SKM-1 (cell line): ENCODE measurements around the gene CYP24A1.

Experiments used
- DNase-seq: peaks from one replicate; lab custom pipeline; 2025; ENCODE audit not compliant: unreplicated experiment; lab: John Stamatoyannopoulos, UW

The CYP24A1 gene

DNA sequence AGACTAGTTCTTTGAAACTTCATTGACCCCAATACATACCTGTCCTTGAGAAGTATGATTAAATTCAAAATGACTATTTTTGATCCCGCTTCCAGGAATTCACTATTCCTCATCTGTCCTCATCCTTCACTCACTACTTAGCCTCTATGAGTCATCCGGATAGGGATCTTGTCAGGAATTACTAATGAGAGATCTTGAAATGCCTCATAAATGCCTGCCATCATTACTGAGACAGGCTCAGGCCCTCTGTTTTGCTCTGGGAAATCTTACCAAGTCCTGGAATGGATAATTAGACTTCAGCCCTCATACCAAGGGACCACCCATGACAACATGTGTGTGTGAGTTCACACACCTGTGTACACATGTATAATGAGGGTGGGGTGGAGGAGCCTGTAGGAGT, 2.8 kb upstream of the CYP24A1 start:
- DNase-seq: no peak

DNA sequence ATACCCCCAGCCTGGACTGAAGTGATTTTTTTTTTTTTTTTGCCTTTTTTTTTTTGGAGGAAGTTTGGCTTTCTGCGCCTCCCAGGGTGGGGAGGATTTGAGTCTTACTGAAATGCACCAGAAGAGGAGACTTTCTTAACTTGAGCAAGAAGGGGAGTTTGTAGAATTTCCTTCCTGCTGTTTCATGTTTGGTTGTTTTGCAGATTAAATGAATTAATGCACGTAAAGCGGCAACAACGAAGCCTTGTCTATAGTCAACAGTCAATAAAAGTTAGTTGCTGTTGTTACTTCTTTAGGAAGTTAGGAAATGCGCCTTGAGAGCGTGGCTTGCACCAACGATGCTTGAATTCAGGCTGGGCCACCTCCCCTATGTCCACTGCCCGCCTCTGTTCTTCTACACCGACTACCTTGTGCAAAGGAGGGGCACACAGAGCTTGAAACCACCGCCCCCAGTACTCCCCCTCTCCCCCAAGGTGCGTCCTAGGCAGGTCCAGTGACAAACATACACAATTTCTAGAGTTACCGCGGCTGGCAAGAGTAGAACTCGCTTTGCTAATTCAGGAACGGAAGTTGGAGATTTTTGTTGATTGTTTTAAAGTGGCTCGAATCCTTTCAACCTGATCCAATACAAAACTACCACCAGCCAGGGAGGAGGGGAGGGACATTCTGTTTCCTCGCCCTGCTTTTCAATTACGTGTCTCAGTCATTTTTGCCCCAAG, 830 bp upstream of the CYP24A1 start:
- DNase-seq: peak; percentile 45

DNA sequence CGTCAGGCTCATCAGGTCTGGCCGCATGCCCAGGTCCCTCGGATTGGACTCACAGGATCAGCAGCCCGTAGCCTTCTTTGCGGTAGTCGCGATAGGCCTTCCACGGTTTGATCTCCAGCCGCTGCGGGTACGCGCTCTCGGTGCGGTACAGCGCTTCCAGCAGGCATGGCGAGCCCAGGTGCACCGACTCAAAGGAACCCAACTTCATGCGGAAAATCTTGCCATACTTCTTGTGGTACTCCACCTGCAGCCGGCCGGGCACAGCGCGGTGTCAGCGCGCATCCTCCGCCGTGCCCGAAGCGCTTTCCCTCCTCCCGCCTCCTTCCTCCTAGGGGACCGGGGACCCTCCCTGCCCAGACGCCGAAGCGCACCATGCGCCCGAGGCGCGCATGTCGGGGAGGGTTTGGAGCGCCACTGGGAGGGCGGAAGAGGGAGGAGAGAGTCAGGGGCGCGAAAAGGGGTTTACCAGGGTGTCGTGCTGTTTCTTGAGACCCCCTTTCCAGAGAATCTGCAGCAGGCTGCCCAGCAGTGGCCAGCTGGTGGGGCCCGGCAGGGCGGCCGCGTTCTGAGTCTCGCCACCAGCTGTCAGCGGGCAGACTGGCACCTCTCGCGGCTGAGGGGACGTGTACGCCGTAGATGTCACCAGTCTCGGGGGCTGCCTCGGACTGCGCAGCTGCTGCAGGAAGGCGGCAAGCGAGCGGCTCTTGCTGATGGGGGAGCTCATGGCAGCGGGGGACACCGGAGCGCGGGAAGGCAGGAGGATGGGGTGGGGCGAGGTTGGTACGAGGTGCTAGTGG, 732 bp downstream of the CYP24A1 start:
- no peak for DNase-seq

DNA sequence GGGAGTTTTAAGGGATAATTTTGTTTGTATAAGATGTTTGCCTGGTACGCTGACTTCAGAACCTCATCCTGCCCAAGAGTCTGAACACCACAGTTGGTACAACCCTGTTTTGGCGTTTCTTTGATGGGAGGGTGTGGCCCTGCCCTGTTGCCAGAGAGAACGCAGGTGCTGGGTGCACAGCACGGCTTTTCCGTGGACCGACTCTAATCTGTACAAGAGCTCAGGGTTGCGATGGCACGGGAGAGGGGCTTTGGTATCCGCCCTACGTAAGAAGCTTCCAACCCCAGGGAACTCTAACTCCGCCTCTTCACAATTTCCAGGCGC, 1.3 kb downstream of the CYP24A1 start:
- no peak for DNase-seq

DNA sequence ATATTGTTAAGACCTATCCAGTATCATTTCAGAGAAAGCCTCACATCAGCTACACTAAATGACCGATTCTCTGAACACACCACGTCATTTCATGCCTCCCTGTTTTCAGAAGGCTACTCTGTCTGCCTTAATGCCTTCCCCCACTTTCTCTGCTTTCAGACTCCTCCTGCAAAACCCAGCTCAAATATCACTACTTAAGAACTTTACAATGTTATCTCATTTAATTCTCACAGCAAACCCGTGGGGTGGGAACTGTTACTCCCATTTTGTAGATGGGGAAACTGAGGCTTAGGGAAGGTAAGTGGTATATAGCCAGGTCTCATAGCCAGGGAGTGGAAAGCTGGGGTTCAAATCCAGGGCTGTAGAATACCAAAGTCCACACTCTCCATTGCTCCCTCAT, 2.8 kb downstream of the CYP24A1 start:
- no peak for DNase-seq

DNA sequence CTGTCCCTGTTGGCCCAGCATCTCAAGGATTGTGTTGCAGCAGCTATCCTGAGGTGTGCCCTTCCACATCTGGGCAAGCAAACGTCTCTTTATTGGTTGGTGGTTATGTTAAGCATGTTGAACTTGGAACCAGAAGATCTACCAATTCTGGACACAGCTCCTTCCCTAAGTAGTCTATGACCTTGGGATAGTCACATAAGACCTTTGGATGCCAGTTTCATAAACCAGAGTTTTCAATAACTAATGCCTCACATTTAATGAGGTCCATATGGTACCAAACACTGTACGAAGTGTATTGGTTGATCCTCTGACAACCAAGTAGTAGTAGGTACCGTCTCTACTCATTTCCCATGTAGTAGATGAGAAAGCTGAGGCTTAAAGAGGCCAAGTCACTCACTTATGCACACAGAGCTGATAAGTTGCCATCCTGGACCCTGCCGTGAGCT, 3.7 kb downstream of the CYP24A1 start:
- no peak for DNase-seq

DNA sequence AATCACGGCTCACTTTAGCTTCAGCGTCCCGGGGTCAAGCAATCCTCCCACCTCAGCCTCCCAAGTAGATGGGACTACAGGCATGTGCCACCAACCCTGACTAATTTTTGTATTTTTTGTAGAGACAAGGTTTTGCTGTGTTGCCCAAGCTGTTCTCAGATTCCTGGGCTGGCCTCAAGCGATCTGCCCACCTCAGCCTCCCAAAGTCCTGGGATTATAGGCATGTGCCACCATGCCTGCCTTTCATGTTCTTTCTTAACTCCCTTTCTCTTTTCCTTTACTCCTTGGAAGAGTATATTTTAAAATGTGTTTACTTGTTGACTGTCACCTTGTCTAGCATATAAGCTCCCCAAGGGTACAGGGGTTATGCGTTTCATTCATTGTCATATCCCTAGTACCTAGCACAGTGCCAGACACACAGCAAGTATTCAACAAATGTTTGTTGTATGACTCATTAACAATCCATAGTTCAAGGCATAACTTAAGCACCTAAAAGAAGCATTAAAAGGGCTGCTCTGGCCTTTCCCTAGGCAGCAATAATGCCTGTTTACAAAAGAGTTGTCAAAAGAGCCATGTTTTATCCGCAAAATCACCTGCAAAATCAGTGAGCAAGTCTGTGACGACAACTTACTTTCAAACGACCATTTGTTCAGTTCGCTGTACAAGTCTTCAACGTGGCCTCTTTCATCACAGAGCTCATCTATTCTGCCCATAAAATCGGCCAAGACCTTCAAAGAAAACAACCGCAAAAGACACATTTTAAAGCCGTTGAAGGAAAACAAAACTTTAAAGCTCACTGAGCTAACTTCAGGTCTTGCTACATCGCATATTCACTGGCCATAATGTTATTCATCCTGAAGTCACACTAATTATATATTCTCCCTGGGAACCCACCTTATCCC, 4.6 kb downstream of the CYP24A1 start:
- DNase-seq: no peak

DNA sequence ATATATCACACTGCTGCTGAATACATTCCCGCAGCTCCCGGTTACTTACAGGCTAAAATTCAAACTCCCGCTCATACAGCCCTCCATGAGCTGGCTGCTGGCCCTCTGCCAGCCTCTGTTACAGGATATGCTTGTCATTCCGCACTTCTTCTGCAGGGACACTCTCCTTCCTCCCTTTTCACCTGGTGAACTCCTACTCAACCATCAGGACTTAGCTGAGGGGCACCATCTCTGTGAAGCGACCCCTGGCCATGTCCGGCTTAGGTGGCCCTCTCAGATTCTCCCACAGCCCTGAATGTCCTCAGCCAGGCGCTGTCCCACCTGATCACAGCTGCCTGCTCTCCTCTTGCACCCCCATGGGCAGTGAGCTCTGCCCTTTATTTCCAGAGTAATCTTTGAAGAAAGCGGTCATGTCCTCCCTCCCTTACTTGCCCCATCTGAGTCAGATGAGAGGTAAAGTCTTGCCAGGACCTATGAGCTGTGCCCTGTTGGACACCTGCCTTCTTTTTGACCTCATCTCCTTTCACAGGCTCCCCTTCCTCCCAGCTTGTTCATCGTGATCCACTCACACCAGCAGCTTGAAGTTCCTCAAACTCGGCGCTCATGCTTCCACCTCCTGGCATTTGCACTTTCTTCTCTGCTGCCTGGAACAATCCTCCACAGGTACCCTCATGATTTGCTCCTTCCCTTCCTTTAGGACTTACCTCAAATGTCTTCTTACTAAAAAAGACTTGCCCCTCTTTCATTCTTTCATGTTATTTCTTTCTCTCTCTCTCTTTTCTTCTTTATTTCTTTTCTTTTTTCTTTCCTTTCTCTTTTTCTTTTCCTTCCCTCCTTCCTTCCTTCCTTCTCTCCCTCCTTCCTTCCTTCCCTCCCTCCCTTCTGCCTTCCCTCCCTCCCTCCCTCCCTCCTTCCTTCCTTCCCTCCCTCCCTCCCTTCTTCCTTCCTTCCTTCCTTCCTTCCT, 5.6 kb downstream of the CYP24A1 start:
- peak; percentile 10 for DNase-seq

DNA sequence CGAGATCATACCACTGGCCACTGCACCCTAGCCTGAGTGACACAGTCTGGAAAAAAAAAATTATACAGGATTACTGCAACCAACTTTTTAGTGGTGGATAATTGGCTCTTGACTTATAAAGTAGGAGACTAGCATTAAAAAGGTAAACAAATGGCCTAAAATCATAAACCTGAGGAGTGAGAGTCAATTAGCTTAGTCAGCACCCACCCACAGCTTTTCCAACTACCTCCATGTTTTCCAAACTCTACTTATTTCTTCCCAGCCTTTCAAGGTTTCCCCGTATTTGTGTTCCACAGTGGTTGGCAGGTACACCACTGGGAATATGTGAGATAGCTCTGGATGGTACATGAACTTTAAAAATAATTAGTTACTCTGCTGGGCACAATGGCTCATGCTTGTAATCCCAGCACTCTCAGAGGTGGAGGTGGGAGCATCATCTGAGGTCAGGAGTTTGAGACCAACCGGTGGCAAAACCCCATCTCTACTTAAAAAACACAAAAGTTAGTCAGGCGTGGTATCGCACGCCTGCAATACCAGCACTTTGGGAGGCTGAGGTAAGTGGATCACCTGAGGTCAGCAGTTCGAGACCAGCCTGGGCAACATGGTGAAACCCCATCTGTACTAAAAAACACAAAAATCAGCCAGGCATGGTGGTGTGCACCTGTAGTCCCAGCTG, 6.7 kb downstream of the CYP24A1 start:
- DNase-seq: no peak

DNA sequence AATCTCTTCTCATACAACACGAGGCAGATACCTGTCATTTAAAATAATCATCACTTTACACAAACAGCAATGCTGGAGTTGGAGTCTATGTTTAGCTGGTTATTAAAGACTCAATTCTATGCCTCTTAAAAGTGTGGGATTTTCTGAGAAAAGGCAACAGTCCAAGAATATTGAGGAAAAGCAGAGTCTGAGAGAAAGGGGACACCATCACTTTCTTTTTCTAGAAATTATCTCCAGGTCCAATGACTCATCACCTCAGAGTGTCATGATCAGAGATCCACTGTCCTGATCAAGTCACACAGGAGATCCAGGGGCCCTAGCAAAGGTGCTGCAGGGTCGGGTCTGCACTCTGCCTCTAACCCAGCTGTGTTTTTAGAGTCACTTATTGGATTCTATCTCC, 8.0 kb downstream of the CYP24A1 start:
- DNase-seq: no peak

DNA sequence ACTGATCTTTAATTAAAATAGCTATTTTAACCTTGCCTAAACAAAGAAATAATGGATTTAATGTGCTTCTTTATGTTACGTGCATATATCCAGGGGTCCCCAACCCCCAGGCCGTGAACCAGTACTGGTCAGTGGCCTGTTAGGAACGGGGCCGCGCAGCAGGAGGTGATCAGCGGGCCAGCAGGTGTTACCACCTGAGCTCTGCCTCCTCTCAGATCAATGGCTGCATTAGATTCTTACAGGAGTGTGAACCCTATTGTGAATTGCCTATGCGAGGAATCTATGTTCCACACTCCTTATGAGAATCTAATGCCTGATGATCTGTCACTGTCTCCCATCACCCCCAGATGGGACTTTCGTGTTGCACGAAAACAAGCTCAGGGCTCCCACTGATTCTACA, 8.8 kb downstream of the CYP24A1 start:
- DNase-seq: no peak

DNA sequence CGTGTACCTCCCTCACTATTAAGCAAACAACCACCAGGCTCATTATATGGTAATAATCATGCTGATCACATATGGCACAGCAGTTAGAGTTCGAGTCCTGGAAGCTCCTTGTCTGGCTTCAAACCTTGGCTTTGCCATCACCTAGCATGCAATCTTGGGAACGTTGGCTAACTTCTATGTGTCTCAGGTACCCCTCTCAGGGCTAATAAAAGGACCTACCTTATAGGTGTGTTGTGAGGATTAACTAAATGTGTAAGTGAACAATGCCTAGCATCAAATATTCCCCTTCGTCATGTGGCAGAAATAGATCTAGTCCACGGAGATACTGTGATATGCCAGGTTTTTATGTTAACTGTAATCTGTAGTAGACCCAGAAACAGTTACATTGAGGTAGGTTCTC, 10.4 kb downstream of the CYP24A1 start:
- no peak for DNase-seq

DNA sequence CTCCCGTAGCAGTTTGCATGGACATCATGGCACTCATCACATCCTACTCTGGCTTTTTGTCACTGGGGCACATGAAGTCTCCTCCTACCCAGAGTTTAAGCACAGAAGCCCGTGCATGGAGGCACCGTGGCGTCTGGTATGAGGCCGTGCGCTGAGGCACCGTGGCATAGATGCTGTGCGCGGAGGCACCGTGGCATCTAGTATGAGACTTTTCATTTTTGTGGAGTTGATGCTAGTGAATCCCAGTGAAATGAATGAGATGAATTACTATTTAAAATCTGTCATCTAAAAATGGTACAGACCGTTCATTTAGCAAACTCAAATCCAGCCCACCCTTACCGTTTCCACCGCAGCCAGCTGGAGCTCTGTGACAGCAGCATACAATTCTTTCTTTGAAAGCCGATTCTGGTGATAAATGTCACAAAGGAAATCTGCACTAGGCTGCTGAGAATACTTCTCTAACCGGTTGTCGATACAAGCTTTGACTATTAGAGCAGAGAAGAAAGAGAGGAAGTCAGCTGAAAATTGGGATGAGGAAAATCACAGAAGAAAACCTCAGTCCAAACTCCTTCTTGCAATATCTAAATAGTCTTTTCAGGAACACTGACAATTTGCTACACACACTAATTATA, 11.3 kb downstream of the CYP24A1 start:
- no peak for DNase-seq

DNA sequence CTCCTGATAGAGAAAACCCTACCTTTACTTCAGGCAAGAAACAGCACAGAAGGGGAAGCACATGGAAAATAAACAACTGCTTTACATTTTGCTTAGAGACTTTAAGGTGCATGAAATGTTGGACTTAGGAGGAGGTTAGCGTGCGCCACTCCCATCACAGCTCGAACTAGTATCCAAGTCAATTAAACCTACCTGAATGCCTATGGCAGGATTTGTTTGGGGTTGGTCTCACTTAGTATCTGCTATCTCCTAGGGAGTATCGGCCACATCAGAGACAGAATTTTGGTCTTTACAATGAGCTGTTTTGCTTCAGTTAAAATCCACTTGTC, 12.0 kb downstream of the CYP24A1 start:
- no peak for DNase-seq

DNA sequence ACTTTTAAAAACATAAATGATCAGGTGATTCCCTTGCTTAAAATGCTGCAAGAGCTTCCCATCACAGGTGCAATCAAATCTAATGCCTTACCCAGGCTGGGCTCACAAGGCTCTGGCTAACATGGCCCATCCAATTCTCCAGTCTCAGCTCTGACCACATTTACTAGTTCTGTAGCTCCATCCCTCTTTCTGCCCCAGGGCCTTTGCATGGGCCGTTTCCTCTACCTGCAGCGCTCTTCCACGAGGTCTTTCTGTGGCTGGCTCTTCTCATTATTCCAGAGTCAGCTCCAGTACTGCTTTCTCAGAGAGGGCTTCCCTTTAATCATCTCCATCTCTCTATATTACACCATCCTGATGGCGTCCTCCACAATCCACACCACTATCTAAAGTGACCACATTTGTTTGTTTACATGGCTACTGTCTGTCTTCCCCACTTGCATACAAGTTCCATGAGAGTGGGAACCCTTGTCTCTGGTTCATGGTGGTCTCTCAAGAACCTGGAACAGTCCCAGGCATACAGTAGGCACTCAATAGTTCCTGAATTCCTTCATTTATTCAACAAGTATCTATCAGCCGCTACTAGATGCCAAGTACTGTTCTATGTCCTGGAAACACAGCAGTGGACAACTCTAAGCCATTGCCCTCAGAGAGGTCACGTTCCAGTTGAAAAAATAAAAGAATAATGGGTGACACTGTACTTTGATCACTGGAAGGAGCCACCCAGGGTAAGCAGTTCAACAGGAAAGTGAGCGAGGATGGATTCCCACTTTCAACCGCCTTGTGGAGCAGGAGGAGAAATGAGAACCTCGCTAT, 12.6 kb downstream of the CYP24A1 start:
- DNase-seq: no peak

DNA sequence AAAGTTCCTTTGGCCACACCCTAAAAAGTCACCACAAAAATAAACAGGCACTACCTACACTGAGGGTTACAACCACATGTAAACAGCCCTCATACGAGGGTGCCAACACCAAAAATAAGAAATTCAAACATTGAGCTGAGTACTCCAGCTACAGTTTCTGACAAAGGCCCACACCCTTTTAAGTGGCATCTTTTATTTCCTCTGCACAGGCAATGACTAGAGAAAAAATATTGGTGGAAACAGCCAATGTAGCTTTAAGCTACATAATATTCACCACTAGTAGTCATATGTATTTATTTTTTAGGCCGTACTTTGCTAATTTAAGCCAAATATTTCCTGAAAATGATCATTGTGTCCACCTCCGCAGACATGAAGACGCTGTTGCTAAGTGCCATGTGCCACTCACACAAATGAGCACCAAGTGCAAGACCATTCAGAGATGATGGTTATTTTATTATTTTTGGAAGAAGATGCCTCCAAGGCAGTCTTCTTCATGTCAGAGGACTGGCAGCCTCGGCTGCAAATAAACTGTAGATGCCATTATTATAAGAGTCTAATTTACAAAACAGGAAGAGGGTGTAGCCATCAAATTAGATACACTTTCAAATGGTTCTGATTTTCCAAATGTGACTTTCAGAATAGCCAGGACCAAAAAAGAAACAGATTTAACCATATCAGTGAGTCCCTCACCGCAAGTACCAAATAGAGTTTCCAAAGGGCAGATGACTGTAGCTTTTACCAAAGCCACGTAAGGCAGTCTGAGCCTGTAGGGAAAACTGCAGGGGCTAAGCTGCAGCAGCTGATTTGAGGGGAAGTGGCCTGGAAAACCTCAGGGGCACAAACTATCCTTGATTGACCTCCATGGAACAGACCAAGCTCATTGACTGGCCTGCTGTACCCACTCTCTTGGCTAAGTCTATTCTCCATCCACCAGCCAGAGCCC, 13.4 kb downstream of the CYP24A1 start:
- DNase-seq: no peak

DNA sequence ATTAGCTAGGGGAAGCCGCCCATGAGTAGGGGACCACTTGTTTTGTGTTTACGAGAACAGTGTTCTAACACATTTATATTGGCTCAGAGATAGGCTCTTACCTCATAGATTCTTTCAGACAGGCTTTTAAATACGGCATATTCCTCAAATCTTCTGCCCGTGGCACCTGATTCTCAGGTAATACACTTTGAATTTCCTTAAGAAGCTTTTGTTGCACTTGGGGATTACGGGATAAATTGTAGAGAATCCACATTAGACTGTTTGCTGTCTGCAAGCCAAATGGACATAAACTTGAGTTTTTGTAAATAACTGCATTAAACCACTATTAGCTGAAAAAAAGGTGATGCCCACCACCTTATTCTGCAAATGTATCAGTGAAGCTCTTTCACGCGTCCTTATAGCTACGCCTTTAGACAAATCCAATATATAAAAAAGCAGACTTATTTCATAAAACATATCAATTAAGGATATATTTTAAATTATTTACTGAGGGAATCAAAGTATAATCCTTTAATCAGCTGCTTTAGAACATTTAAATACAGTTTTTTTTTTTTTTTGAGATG, 14.8 kb downstream of the CYP24A1 start:
- no peak for DNase-seq
